GM23248 (cell line): ENCODE measurements around the gene SMIM29. TPM values are rescaled to one million over a fixed set of nuclear protein-coding genes. Genes with fewer than 3 reads are reported as not detected.

Source experiments
- DNase-seq: peaks from one replicate; pipeline ENCODE4 v3.0.0-alpha.2; 2015
- H2AFZ ChIP-seq: fragments of 200-600 bp; sonication (generic); 2 replicates; pipeline ENCODE4 v1.6.1; 2016; ENCODE audit warnings: antibody characterized with exemption
- H3F3A ChIP-seq: fragments of 200-600 bp; sonication (generic); 2 replicates; pipeline ENCODE4 v1.6.1; 2016; ENCODE audit warnings: mild to moderate bottlenecking, antibody characterized with exemption, mixed run types; ENCODE audit not compliant: insufficient read depth
- H3K27ac ChIP-seq: fragments of 200-600 bp; sonication (generic); 2 replicates; pipeline ENCODE4 v1.5.1; 2016; ENCODE audit warnings: mild to moderate bottlenecking
- H3K27me3 ChIP-seq: fragments of 200-600 bp; sonication (generic); replicated peaks from 2 replicates; pipeline ENCODE4 v1.6.1; 2016; ENCODE audit warnings: mild to moderate bottlenecking; ENCODE audit not compliant: insufficient read depth
- H3K36me3 ChIP-seq: fragments of 200-600 bp; sonication (generic); 2 replicates; pipeline ENCODE4 v1.6.1; 2016; ENCODE audit warnings: low read depth, mild to moderate bottlenecking
- H3K4me1 ChIP-seq: fragments of 200-600 bp; sonication (generic); 2 replicates; pipeline ENCODE4 v1.6.1; 2016; ENCODE audit warnings: mild to moderate bottlenecking; ENCODE audit not compliant: insufficient read depth
- H3K4me2 ChIP-seq: fragments of 200-600 bp; sonication (generic); one replicate; pipeline ENCODE4 v1.6.1; 2016; ENCODE audit warnings: mild to moderate bottlenecking; ENCODE audit not compliant: unreplicated experiment
- H3K4me3 ChIP-seq: fragments of 200-600 bp; sonication (generic); 2 replicates; pipeline ENCODE4 v1.5.1; 2016; ENCODE audit warnings: mild to moderate bottlenecking
- H3K79me2 ChIP-seq: fragments of 200-600 bp; sonication (generic); 2 replicates; pipeline ENCODE4 v1.6.1; 2016; ENCODE audit warnings: mild to moderate bottlenecking; ENCODE audit not compliant: insufficient read depth
- H3K9ac ChIP-seq: fragments of 200-600 bp; sonication (generic); 2 replicates; pipeline ENCODE4 v1.6.1; 2016; ENCODE audit warnings: mild to moderate bottlenecking
- H3K9me2 ChIP-seq: fragments of 200-600 bp; sonication (generic); 2 replicates; pipeline ENCODE4 v1.6.1; 2016; ENCODE audit warnings: mixed run types, mild to moderate bottlenecking, moderate library complexity; ENCODE audit not compliant: insufficient read depth
- H3K9me3 ChIP-seq: fragments of 200-600 bp; sonication (generic); one replicate; pipeline ENCODE4 v1.6.1; 2017; ENCODE audit warnings: low read depth
- H4K20me1 ChIP-seq: fragments of 200-600 bp; sonication (generic); 2 replicates; pipeline ENCODE4 v1.6.0; 2016; ENCODE audit not compliant: insufficient read depth
- EZH2 ChIP-seq: fragments of 200-600 bp; sonication (generic); IDR thresholded peaks from 2 replicates; pipeline ENCODE4 v1.6.1; 2018; ENCODE audit warnings: antibody characterized with exemption, mild to moderate bottlenecking; ENCODE audit not compliant: insufficient read depth, poor library complexity, severe bottlenecking
- EZH2phosphoT487 ChIP-seq: fragments of 200-600 bp; sonication (generic); IDR thresholded peaks from 2 replicates; pipeline ENCODE4 v1.6.1; 2018; ENCODE audit warnings: antibody characterized with exemption, moderate library complexity, mild to moderate bottlenecking, low read depth; ENCODE audit not compliant: insufficient read depth
- WGBS, 2 experiments: methylation state at CpG; one replicate each; pipeline ENCODE4 v1.1.6; 2015 to 2017; ENCODE audit warnings: low lambda C conversion rate in 2 of 2, low coverage in 1 of 2; ENCODE audit errors: missing lambda C conversion rate in 2 of 2; 5-methylcytosine and 5-hydroxymethylcytosine counted together
- in situ Hi-C: fragments of 300-500 bp; cut with MboI; formaldehyde crosslinking; loops from 2 replicates; pipeline ENCODE4 v1.15.0; 2020
- polyA plus RNA-seq: library from polyadenylated mRNA; unstranded; fragments of >200 nt; fragmentation: Nextera tagmentation; extraction: Ambion mirVana; gene quantifications from 2 replicates; pipeline ENCODE4 v1.2.1, GENCODE V29; 2016
- total RNA-seq: library from RNA; depleted of rRNA; stranded (reverse); fragments of >200 nt; shearing (Covaris generic); gene quantifications from 2 replicates; pipeline ENCODE4 v1.2.3, GENCODE V29; 2014

SMIM29 gene
- total and polyA plus RNA-seq, 2 experiments from 2014 or later, result 35.1 to 55.1 TPM

GRCh38 chr6:34205466-34205865 is 43.3 kb downstream of the SMIM29 start:
- no peak overlapping the region for H3K9ac ChIP-seq
- H2AFZ ChIP-seq, result no peak overlapping the region
- DNase-seq, result peak; percentile 29
- in situ Hi-C loops, result no loop called here
- no peak for TF ChIP-seq EZH2
- TF ChIP-seq EZH2phosphoT487, result no peak
- no peak overlapping the region for H3K27ac ChIP-seq
- no peaks in the 10 kb centered on the region for H3K9me3 ChIP-seq
- 86 to 89% methylated on average over 3 of the region's 3 CpGs for WGBS, 2 experiments
- H4K20me1 ChIP-seq, result no peaks in the 10 kb centered on the region
- H3K36me3 ChIP-seq, result no peaks in the 10 kb centered on the region
- no peaks in the 10 kb centered on the region for H3K79me2 ChIP-seq
- H3K4me3 ChIP-seq, result no peak overlapping the region
- H3K4me1 ChIP-seq, result no peaks in the 10 kb centered on the region
- no peaks in the 10 kb centered on the region for H3F3A ChIP-seq
- H3K27me3 ChIP-seq, result no peaks in the 10 kb centered on the region
- H3K4me2 ChIP-seq, result no peak overlapping the region
- H3K9me2 ChIP-seq, result no peaks in the 10 kb centered on the region

GRCh38 chr6:34204693-34205092 is 44.1 kb downstream of the SMIM29 start:
- no peaks in the 10 kb centered on the region for H3K4me1 ChIP-seq
- H3K4me3 ChIP-seq, result no peak overlapping the region
- H3F3A ChIP-seq, result no peaks in the 10 kb centered on the region
- H3K9me2 ChIP-seq, result no peaks in the 10 kb centered on the region
- no peaks in the 10 kb centered on the region for H4K20me1 ChIP-seq
- no peak overlapping the region for H3K4me2 ChIP-seq
- no peaks in the 10 kb centered on the region for H3K79me2 ChIP-seq
- in situ Hi-C loops, result no loop called here
- DNase-seq, result no peak
- H3K9ac ChIP-seq, result no peak overlapping the region
- no peak overlapping the region for H2AFZ ChIP-seq
- WGBS, 2 experiments, result 93 to 98% methylated on average over 4 of the region's 4 CpGs
- H3K27ac ChIP-seq, result no peak overlapping the region
- H3K27me3 ChIP-seq, result no peaks in the 10 kb centered on the region
- H3K36me3 ChIP-seq, result no peaks in the 10 kb centered on the region
- no peak for TF ChIP-seq EZH2phosphoT487
- TF ChIP-seq EZH2, result no peak
- H3K9me3 ChIP-seq, result no peaks in the 10 kb centered on the region

- Histone ChIP-seq H3K9ac (no peak overlapping the region), H3K9me2 (no peaks in the 10 kb centered on the region), H3K27me3 (no peaks in the 10 kb centered on the region), H3K27ac (no peak overlapping the region), H3K79me2 (no peaks in the 10 kb centered on the region), H3K4me3 (no peak overlapping the region), H3K9me3 (no peaks in the 10 kb centered on the region), H3F3A (no peaks in the 10 kb centered on the region), H3K4me1 (no peaks in the 10 kb centered on the region), H3K36me3 (no peaks in the 10 kb centered on the region), H4K20me1 (no peaks in the 10 kb centered on the region), H2AFZ (no peak overlapping the region), H3K4me2 (no peak overlapping the region)
- TF ChIP-seq EZH2 (no peak), EZH2phosphoT487 (no peak)
- in situ Hi-C loops, result no loop called here
- no peak for DNase-seq
- WGBS, 2 experiments, result 77% methylated on average over 18 to 20 of the region's 20 CpGs
Observed at GRCh38 chr6:34202329-34203201, 46.2 kb downstream of the SMIM29 start.

- TF ChIP-seq EZH2phosphoT487 (no peak), EZH2 (no peak)
- H3K9me2 ChIP-seq, result no peaks in the 10 kb centered on the region
- H3F3A ChIP-seq, result no peaks in the 10 kb centered on the region
- H3K27me3 ChIP-seq, result no peaks in the 10 kb centered on the region
- no peak overlapping the region for H3K27ac ChIP-seq
- H3K4me1 ChIP-seq, result no peaks in the 10 kb centered on the region
- WGBS, 2 experiments, result 83 to 84% methylated on average over 4 of the region's 4 CpGs
- H3K9ac ChIP-seq, result no peak overlapping the region
- no peak overlapping the region for H3K4me3 ChIP-seq
- no peaks in the 10 kb centered on the region for H3K36me3 ChIP-seq
- H4K20me1 ChIP-seq, result no peaks in the 10 kb centered on the region
- peak; percentile 46 for DNase-seq
- H3K4me2 ChIP-seq, result no peak overlapping the region
- no peaks in the 10 kb centered on the region for H3K79me2 ChIP-seq
- in situ Hi-C loops, result no loop called here
- no peaks in the 10 kb centered on the region for H3K9me3 ChIP-seq
- no peak overlapping the region for H2AFZ ChIP-seq
Observed at GRCh38 chr6:34201455-34202107, 47.2 kb downstream of the SMIM29 start.
